Endothelial cell of umbilical vein (primary cell): ENCODE measurements around the gene RAN. TPM values are rescaled to one million over a fixed set of nuclear protein-coding genes. Genes with fewer than 3 reads are reported as not detected.

Experiments
- BruUV-seq: library from RNA; stranded (reverse); fragments of 400-500 nt; replicated peaks from 2 replicates; lab custom pipeline; 2021; lab: Mats Ljungman, UMichigan
- CTCF ChIA-PET: fragments of 300-600, 350-600 bp; sonication (Branson Sonifier 250); formaldehyde crosslinking; loops from one replicate; lab custom pipeline; 2021; ENCODE audit warnings: antibody characterized with exemption, inconsistent platforms; lab: Charles Lee
- POLR2A ChIA-PET: fragments of 300-600, 350-600 bp; sonication (Branson Sonifier 250); formaldehyde crosslinking; loops from one replicate; lab custom pipeline; 2021; ENCODE audit warnings: antibody characterized with exemption, inconsistent platforms; lab: Charles Lee
- DNase-seq: peaks from one replicate; pipeline ENCODE4 v3.0.0-alpha.2; 2011; ENCODE audit warnings: low read depth, low spot score
- FAIRE-seq: peaks from 2 replicates; lab custom pipeline; 2011; peaks lifted over from hg19 to GRCh38; lab: Jason Lieb, UNC
- H2AFZ ChIP-seq: 2 replicates; pipeline ENCODE4 v1.6.0; 2012; ENCODE audit warnings: low read depth, low read length, control low read depth, inconsistent platforms
- H3K27ac ChIP-seq: 2 replicates; pipeline ENCODE4 v1.5.1; 2011; ENCODE audit warnings: low read depth, mild to moderate bottlenecking, control low read depth, low read length, moderate library complexity; ENCODE audit not compliant: insufficient read depth
- H3K27me3 ChIP-seq, 2 experiments: 2 replicates each; pipeline versions ENCODE4 v1.6.0 to v1.6.1; 2011; ENCODE audit warnings: low read length in 2 of 2, mixed read lengths in 1 of 2; ENCODE audit not compliant: control insufficient read depth in 2 of 2, insufficient read depth in 2 of 2
- H3K36me3 ChIP-seq, 2 experiments: 2 replicates in 1 of 2; 3 replicates in 1 of 2; pipeline ENCODE4 v1.5.1; 2011; ENCODE audit warnings: low read length in 2 of 2, mild to moderate bottlenecking in 1 of 2, moderate library complexity in 1 of 2; ENCODE audit not compliant: control insufficient read depth in 2 of 2, insufficient read depth in 2 of 2; ENCODE audit errors: extremely low read depth in 1 of 2
- H3K4me1 ChIP-seq: 3 replicates; pipeline ENCODE4 v1.5.1; 2011; ENCODE audit warnings: mild to moderate bottlenecking, low read length; ENCODE audit not compliant: control insufficient read depth, insufficient read depth; ENCODE audit errors: extremely low read depth
- H3K4me2 ChIP-seq: 2 replicates; pipeline ENCODE4 v1.6.1; 2011; ENCODE audit warnings: low read length, control low read depth, mixed read lengths; ENCODE audit not compliant: insufficient read depth
- H3K4me3 ChIP-seq, 3 experiments: fragments of 200-600 bp in 1 of 3; sonication (generic), shearing (Covaris generic) in 1 of 3; replicated peaks in 1 of 3; 2 replicates each; pipeline ENCODE4 v1.5.1; 2011 to 2016; ENCODE audit warnings: control low read depth in 3 of 3, low read length in 3 of 3, mild to moderate bottlenecking in 2 of 3, inconsistent platforms in 1 of 3, low read depth in 1 of 3, moderate library complexity in 1 of 3; ENCODE audit not compliant: insufficient read depth in 1 of 3
- H3K79me2 ChIP-seq: 2 replicates; pipeline ENCODE4 v1.6.0; 2012; ENCODE audit warnings: low read length, inconsistent platforms; ENCODE audit not compliant: control insufficient read depth, insufficient read depth
- H3K9ac ChIP-seq: replicated peaks from 2 replicates; pipeline ENCODE3; 2011; ENCODE audit warnings: low read length, control low read depth; ENCODE audit not compliant: insufficient read depth; ENCODE audit errors: extremely low read depth
- H3K9me1 ChIP-seq: replicated peaks from 3 replicates; pipeline ENCODE4 v1.6.0; 2011; ENCODE audit warnings: mild to moderate bottlenecking, low read length; ENCODE audit not compliant: control insufficient read depth, insufficient read depth; ENCODE audit errors: extremely low read depth
- H3K9me3 ChIP-seq: replicated peaks from 2 replicates; pipeline ENCODE4 v1.5.1; 2012; ENCODE audit warnings: low read length, inconsistent platforms; ENCODE audit not compliant: control insufficient read depth, insufficient read depth
- H4K20me1 ChIP-seq: replicated peaks from 2 replicates; pipeline ENCODE3; 2011; ENCODE audit warnings: mild to moderate bottlenecking, low read length; ENCODE audit not compliant: control insufficient read depth, insufficient read depth; ENCODE audit errors: extremely low read depth
- EZH2 ChIP-seq: IDR thresholded peaks from 2 replicates; pipeline ENCODE4 v1.6.1; 2012; ENCODE audit warnings: borderline replicate concordance, low read depth, mild to moderate bottlenecking, moderate library complexity, low read length, inconsistent platforms; ENCODE audit not compliant: severe bottlenecking
- FOS ChIP-seq: IDR thresholded peaks from 2 replicates; pipeline ENCODE4 v1.6.1; 2011; ENCODE audit warnings: mild to moderate bottlenecking, low read length, moderate library complexity, borderline replicate concordance; ENCODE audit not compliant: insufficient read depth
- GATA2 ChIP-seq: IDR thresholded peaks from 2 replicates; pipeline ENCODE4 v1.7.0; 2011; ENCODE audit warnings: low read depth, mild to moderate bottlenecking, moderate library complexity, mixed read lengths, low read length; ENCODE audit not compliant: insufficient read length, insufficient read depth
- MYC ChIP-seq: IDR thresholded peaks from one replicate; pipeline ENCODE4 v1.6.1; 2011; ENCODE audit warnings: mild to moderate bottlenecking, low read depth, low read length
- POLR2A ChIP-seq: IDR thresholded peaks from 2 replicates; pipeline ENCODE4 v1.6.1; 2012; ENCODE audit warnings: low read depth, mild to moderate bottlenecking, control low read depth, low read length
- POLR2AphosphoS5 ChIP-seq: IDR thresholded peaks from 2 replicates; pipeline ENCODE4 v1.6.1; 2012; ENCODE audit warnings: low read depth, mild to moderate bottlenecking, control low read depth, low read length, moderate library complexity; ENCODE audit not compliant: insufficient read depth
- dilution Hi-C: fragments of 300-500 bp; cut with MboI; formaldehyde crosslinking; loops from one replicate; pipeline ENCODE4 v1.15.0; 2019; ENCODE audit warnings: low sequenced_read_pairs; ENCODE audit not compliant: extremely low pct_ligation_motif_present
- intact Hi-C: fragments of 100-400 bp; cut with micrococcal nuclease; formaldehyde crosslinking; loops from one replicate; pipeline ENCODE4 v1.10.0; 2022
- polyA plus RNA-seq, 4 experiments: library from polyadenylated mRNA; depleted of rRNA in 3 of 4; stranded (reverse) in 3 of 4; unstranded in 1 of 4; fragments of >200 nt; gene quantifications; 2 replicates each; pipeline versions ENCODE4 v1.2.1 to v1.2.3, GENCODE V29; 2011 to 2012; ENCODE audit warnings: missing spikeins in 1 of 4
- total RNA-seq: library from RNA; stranded (reverse); gene quantifications from 2 replicates; pipeline ENCODE4 v1.2.3, GENCODE V29; 2021
- TF ChIP-seq, protein P1 (sequence below), 2 donors: IDR thresholded peaks; 1 replicate in 1 of 2; 2 replicates in 1 of 2; pipeline ENCODE4 v1.5.1; 2011; ENCODE audit warnings: low read length in 2 of 2, mild to moderate bottlenecking in 2 of 2, moderate library complexity in 2 of 2, control low read depth in 1 of 2, inconsistent platforms in 1 of 2, low read depth in 1 of 2; ENCODE audit not compliant: insufficient read depth in 1 of 2; ENCODE audit errors: extremely low read depth in 1 of 2
- TF ChIP-seq, protein P2 (sequence below): IDR thresholded peaks from 2 replicates; pipeline ENCODE4 v1.6.1; 2011; ENCODE audit not compliant: insufficient read depth, insufficient read length

RAN gene
- total and polyA plus RNA-seq, 2 donors (not counting 3 experiments of a cell fraction or from before 2014, with no cell fraction given): 1,075 to 1,205 TPM

DNA sequence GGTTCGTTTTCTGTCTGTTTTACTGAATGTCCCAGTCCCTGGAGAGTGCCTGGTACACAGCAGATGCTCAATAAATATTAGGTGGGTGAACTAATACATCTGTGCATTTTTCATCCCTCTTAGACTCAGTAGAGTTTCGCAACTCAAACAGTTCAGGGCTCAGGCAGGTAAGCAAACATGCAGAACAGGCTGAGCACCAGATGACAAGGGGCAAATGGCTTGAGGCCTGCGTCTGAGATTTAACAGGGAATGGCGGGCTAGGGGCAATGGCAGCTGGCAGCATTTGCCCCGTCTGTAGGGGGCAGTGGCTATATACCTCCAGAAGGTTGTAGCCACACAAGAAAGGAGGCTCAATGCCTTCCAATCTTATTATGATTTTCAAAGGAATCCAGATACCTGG, 8.6 kb upstream of the RAN start:
- ChIA-PET CTCF (no interaction called here), POLR2A (no interaction called here)
- Histone ChIP-seq H3K27ac (no peak overlapping the region), H3K4me3 (no peak overlapping the region), H3K4me2 (no peak overlapping the region), H3K27me3 (no peaks in the 10 kb centered on the region), H3K79me2 (no peaks in the 10 kb centered on the region), H3K36me3 (no peaks in the 10 kb centered on the region), H2AFZ (no peak overlapping the region), H3K9me3 (no peaks in the 10 kb centered on the region), H3K4me1 (no peaks in the 10 kb centered on the region), H3K9me1 (no peaks in the 10 kb centered on the region), H4K20me1 (no peaks in the 10 kb centered on the region), H3K9ac (no peak overlapping the region)
- TF ChIP-seq, protein P1, sequence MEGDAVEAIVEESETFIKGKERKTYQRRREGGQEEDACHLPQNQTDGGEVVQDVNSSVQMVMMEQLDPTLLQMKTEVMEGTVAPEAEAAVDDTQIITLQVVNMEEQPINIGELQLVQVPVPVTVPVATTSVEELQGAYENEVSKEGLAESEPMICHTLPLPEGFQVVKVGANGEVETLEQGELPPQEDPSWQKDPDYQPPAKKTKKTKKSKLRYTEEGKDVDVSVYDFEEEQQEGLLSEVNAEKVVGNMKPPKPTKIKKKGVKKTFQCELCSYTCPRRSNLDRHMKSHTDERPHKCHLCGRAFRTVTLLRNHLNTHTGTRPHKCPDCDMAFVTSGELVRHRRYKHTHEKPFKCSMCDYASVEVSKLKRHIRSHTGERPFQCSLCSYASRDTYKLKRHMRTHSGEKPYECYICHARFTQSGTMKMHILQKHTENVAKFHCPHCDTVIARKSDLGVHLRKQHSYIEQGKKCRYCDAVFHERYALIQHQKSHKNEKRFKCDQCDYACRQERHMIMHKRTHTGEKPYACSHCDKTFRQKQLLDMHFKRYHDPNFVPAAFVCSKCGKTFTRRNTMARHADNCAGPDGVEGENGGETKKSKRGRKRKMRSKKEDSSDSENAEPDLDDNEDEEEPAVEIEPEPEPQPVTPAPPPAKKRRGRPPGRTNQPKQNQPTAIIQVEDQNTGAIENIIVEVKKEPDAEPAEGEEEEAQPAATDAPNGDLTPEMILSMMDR (IDR thresholded peaks at IDR 0.05; ENCODE audit: extremely low read depth in 1 of 2, insufficient read depth in 1 of 2, low read depth in 1 of 2, low read length in 2 of 2): no peak
- TF ChIP-seq, protein P2, sequence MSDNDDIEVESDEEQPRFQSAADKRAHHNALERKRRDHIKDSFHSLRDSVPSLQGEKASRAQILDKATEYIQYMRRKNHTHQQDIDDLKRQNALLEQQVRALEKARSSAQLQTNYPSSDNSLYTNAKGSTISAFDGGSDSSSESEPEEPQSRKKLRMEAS: no peak
- TF ChIP-seq FOS (no peak), EZH2 (no peak)
- DNase-seq: no peak
- no TSS peak for BruUV-seq
- no peak for FAIRE-seq
- dilution Hi-C loops (no loop called here), intact Hi-C loops (no loop called here)

DNA sequence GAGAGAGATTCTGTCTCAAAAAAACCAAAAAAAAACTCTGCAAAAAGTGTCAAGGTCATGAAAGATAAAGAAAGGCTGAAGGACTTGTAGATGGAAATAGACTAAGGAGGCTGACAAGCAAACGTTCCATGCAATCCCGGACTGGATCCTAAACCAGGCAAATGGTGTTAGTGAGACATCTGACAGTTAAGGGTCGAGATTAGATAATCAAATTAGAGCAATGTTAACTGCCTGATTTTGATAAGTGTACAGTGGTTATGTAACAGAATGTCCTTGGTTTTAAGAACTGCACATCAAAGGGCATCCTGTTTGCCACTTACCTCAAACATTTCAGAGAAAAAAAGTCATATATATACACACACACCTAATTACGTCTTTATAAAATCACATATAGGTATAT, 3.5 kb upstream of the RAN start:
- CTCF ChIA-PET: interaction anchor here (0.9 kb wide), 1 partner anchor 11 kb away, joined by 4 read pairs; no protein-coding TSS in a partner anchor
- Histone ChIP-seq H3K9me1 (no peaks in the 10 kb centered on the region), H3K4me1 (peaks cover 11% of the 10 kb centered on the region), H3K4me3 (no peak overlapping the region), H3K9ac (no peak overlapping the region), H2AFZ (no peak overlapping the region), H3K36me3 (peaks cover 0 to 7% of the 10 kb centered on the region in 2 experiments), H3K9me3 (no peaks in the 10 kb centered on the region), H3K79me2 (peaks cover 18% of the 10 kb centered on the region), H3K4me2 (no peak overlapping the region), H4K20me1 (no peaks in the 10 kb centered on the region), H3K27ac (no peak overlapping the region), H3K27me3 (no peaks in the 10 kb centered on the region)
- POLR2A ChIA-PET: no interaction called here
- dilution Hi-C loops (no loop called here), intact Hi-C loops (no loop called here)
- FAIRE-seq (no peak), DNase-seq (no peak)
- BruUV-seq: no TSS peak
- no peak for TF ChIP-seq POLR2AphosphoS5
- TF ChIP-seq GATA2: no peak
- TF ChIP-seq EZH2: no peak
- TF ChIP-seq POLR2A: no peak
- no peak for TF ChIP-seq MYC
